ENCODE measurements around the gene FSIP1.

The FSIP1 gene

DNA sequence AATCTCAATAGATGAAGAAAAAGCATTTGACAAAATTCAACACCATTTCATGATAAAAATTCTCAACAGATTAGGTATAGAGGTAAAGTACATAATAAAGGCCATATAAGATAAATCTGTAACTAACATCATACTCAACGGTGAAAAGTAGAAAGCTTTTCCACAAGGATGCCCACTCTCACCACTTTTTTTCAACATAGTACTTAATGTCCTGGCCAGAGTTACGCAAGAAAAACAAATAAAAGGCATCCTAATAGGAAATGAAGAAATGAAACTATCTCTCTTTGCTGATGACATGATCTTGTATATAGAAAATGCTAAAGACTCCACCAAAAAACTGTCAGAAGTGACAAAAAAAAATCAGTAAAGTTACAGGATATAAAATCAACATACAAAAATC is 168.8 kb downstream of the FSIP1 start:
- no peak for DNase-seq

- no peak for DNase-seq
These were observed 169.4 kb downstream of the FSIP1 start for GRCh38 chr15:39613271-39613670.

GRCh38 chr15:39610665-39611064 is 172.0 kb downstream of the FSIP1 start:
- DNase-seq = no peak

GRCh38 chr15:39609166-39609916 is 173.3 kb downstream of the FSIP1 start:
- DNase-seq = no peak

DNA sequence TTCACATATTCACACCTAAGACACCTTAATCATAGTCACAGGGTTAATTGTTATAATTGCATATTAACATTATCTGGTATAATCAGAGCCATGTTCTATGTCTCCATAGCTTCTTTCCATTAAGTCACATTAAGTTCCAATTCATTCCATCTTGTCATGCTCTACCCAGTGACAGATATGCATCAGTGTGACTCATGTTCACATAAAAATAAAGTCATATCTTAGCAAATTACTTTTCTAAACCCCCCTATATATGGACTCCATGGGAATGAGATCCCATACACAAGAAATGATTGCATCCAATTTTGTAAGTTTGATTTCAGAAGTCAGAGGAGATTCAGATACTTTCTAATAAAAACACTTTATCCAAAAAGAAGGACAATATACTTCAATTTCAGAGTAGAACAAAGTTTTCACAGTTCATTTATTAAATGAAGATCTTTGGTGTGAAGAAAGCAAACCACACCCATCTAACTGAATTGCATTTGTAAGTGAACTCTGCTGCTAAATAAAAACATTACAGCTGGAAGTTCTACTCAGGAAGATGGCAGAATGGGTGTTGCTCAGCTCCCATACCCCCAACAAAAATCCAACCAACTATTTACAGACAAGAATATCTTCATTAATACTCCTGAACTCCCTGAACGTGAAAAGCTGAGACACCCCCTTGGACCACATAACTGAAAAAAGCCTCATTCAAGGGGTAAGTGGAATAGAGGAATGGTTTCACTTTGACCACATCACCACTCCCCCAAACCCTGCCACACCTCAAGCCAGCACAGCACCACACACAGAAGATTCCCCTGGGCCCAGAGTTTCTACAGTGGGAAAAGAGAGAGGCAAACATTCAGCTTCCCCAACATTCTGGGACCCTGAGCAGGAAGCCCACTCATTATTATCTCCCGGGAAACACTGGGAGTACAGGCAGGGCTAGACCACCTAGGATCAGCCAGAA is 174.2 kb downstream of the FSIP1 start:
- no peak for DNase-seq

DNA sequence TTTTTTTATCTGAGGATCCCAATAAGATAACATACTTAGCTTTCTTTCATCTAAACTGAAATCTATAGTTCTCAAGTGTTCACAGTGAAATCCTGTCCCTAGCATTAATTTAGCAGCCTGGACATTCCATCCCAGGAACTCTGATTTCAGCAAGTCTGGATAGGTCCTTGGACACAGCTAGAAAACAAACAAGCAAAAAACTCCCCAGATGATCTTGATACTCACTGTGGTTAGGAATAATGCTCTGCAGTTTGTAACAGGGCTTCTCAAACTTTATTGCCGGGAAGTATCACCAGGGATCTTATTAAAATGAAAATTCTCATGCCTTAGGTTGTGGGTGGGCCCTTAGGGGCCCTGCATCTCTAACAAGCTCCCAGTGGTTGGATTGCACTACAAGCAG is 177.5 kb downstream of the FSIP1 start:
- DNase-seq = no peak

DNA sequence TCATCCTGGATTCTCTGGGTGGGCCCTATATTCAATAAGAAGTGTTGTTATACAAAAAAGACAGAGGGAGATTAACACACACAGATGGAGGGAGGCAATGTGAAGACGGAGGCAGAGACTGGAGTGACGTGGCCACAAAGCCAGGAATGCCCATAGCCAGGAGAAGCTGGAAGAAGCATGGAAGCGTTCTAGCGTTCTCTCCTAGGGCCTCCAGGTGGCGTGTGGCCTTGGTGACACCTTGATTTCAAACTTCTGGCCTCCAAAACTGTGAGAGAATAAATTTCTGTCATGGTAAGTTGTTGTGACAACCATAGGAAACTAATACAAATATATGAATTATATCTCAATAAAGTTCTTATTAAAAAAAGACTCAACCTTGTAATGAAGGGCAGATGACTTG is 180.5 kb downstream of the FSIP1 start:
- DNase-seq = no peak

- DNase-seq = no peak
These were observed 182.8 kb downstream of the FSIP1 start for GRCh38 chr15:39599871-39600270.

- DNase-seq = no peak
These were observed 183.4 kb downstream of the FSIP1 start for GRCh38 chr15:39598958-39599845.

DNA sequence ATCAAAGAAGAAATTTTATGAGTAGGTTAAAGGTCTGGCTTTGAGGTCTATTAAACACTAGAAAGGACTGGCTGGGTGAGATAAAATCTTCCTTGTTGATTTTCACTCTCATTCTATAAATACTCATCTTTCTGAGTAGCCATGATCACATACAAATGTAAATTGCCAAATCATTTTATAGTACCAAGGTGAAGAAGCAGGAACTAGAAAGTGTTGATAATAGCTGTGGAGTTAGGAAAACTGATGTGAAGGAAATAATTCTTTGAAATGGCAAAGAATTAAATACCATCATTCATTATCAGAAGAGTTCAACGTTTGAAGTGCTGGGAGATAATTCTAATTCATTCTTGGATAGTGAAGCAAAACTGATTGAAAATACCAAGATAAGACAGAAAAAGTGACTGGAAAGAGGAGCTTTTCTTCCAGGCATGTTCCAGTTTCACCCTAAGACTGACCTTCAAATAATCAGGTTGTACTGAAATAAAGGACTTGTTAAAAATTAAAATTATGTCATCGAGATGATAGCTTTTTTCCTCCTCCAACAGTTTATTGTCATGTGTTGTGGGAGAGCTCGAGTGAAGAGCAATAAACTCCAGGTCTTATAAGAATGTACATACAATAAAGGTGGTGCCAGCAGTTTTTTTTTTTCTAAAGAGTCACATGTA is 184.3 kb downstream of the FSIP1 start:
- no peak for DNase-seq

DNA sequence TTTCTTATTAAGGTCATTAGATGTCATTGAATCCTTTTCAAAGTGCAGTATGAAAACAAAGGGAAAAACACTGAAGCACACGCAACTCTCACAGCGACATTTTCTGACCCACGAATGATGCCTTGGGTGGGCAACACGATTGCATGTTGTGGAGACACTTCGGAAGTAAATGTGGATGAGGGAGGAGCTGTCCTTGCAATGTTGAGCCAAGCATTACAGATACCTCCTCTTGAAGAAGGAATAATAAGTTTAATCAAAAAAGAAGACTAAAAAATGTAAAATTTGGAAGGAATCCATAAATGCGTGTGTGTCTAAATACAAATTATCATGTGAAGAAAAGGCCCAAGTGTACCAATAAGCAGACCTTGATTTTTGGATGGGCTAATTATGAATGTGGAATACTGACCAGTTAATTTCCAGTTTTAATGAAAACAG is 184.9 kb downstream of the FSIP1 start:
- DNase-seq = no peak

DNA sequence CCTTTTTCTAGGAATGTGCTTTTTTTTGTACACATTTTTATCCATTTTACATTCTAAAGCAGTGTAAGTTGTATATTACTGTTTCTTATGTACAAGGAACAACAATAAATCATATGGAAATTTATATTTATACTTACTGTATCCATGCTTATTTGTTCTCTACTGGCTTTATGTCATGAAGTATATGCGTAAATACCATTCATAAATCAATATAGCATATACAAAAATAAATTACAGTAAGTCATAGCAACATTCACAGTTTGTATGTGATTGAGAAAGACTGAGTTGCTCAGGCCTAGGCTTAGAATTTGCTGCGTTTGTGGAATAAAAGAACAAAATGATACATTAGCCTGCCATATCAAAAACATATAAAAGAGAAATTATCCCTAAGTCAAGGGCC is 185.3 kb downstream of the FSIP1 start:
- no peak for DNase-seq

GRCh38 chr15:39596358-39597051 is 186.1 kb downstream of the FSIP1 start:
- no peak for DNase-seq

GRCh38 chr15:39595338-39596221 is 187.1 kb downstream of the FSIP1 start:
- no peak for DNase-seq

DNA sequence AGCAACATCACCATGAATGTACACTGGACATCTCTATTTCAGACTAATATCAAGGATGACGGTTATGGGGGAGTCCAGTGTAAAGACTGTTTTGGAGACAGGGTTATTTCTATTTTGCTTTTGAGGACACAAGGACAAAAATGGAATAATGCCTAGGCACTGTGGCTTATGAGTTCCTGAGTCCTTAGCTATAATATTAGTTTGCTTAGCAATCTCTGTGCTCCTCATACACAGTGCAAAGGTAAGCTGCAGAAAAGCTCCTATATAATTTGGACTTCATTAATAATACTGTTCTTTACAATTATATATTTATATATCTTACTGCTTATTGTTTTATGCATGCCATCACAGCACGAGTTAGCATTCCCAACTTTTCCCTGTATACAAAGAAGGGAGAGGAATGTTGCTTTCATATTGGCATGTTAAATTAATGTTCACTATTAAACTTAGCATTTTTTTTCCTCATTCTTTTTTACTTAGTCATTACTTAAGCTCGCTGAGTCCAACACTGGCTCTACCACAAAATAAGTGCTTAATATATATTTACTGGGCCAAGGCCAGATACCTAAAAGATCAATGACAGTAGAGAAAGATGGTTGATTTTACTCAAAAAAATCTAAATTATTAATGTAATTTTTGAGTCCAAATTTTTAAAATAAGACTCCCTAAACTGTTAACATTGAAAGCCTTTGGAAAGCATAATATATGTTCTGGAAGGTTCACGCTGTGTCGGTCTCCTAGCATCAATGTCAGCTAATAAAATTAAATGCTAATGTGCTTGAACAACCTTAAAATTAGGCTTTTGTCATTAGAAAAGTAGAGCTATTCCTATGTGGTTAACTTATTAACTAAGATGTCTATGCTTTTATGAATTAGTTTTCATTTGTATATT is 187.9 kb downstream of the FSIP1 start:
- no peak for DNase-seq

GRCh38 chr15:39593656-39594445 is 188.8 kb downstream of the FSIP1 start:
- no peak for DNase-seq

DNA sequence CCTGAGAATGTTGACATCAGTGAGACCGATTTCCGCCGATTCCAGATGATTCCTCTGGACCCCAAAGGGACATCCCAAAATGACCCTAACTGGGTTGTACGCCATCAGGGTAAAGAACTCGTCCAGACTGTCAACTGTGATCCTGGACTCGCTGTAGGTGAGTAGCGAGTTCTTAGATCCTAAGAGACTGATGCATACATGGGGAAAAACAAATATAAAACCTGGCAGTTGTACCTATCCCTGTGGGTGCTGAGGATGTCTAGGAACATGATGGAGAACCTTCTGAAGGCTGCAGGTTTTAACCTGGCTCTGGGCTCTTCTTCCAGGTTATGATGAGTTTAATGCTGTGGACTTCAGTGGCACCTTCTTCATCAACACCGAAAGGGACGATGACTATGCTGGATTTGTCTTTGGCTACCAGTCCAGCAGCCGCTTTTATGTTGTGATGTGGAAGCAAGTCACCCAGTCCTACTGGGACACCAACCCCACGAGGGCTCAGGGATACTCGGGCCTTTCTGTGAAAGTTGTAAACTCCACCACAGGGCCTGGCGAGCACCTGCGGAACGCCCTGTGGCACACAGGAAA is 189.5 kb downstream of the FSIP1 start:
- DNase-seq = no peak

GRCh38 chr15:39592500-39592899 is 190.1 kb downstream of the FSIP1 start:
- DNase-seq = no peak
